Gastroesophageal sphincter (tissue), 3 donors: ENCODE data around the gene SPATA18.

ENCODE experiments used
- CTCF ChIP-seq, 4 experiments: fragments of 200-600 bp in 2 of 4; fragments of 450-650 bp in 2 of 4; sonication (generic) in 1 of 4; IDR thresholded peaks; one replicate each; pipeline ENCODE4 v1.5.1; 2017 to 2019; ENCODE audit warnings: antibody characterized with exemption in 4 of 4, mild to moderate bottlenecking in 2 of 4, moderate library complexity in 2 of 4
- POLR2AphosphoS5 ChIP-seq: sonication (generic); formaldehyde crosslinking; IDR thresholded peaks from one replicate; pipeline ENCODE4 v1.6.1; 2017; ENCODE audit warnings: antibody characterized with exemption

GRCh38 chr4:52112411-52112810 is 61.3 kb downstream of the SPATA18 start:
- TF ChIP-seq CTCF (IDR thresholded peaks at IDR 0.05) (no peak), POLR2AphosphoS5 (no peak)
